Keratinocyte (primary cell): ENCODE measurements around the gene PIPOX. TPM values are rescaled to one million over a fixed set of nuclear protein-coding genes. Genes with fewer than 3 reads are reported as not detected.

Experiments used
- DNase-seq: peaks from one replicate; pipeline ENCODE4 v3.0.0-alpha.2; 2011; ENCODE audit warnings: low read depth, missing footprints, low spot score
- FAIRE-seq: peaks from 2 replicates; lab custom pipeline; 2011; peaks lifted over from hg19 to GRCh38; lab: Jason Lieb, UNC
- H2AFZ ChIP-seq: 2 replicates; pipeline ENCODE4 v1.6.0; 2012; ENCODE audit warnings: low read length, control low read depth, inconsistent platforms; ENCODE audit not compliant: control insufficient read depth
- H3K27ac ChIP-seq: 2 replicates; pipeline ENCODE4 v1.5.1; 2011; ENCODE audit warnings: low read length; ENCODE audit not compliant: control insufficient read depth, insufficient read depth
- H3K27me3 ChIP-seq: 3 replicates; pipeline ENCODE4 v1.6.0; 2011; ENCODE audit warnings: low read length; ENCODE audit not compliant: control insufficient read depth, insufficient read depth; ENCODE audit errors: extremely low read depth
- H3K36me3 ChIP-seq, 2 experiments: 2 replicates in 1 of 2; 3 replicates in 1 of 2; pipeline ENCODE4 v1.5.1; 2011; ENCODE audit warnings: low read length in 2 of 2, mild to moderate bottlenecking in 1 of 2; ENCODE audit not compliant: control insufficient read depth in 2 of 2, insufficient read depth in 2 of 2; ENCODE audit errors: extremely low read depth in 1 of 2
- H3K4me1 ChIP-seq: 3 replicates; pipeline ENCODE4 v1.5.1; 2011; ENCODE audit warnings: low read length; ENCODE audit not compliant: control insufficient read depth, insufficient read depth; ENCODE audit errors: extremely low read depth
- H3K4me2 ChIP-seq: 3 replicates; pipeline ENCODE4 v1.6.0; 2011; ENCODE audit warnings: low read depth, low read length; ENCODE audit not compliant: control insufficient read depth, insufficient read depth; ENCODE audit errors: extremely low read depth
- H3K4me3 ChIP-seq, 3 experiments: fragments of 200-600 bp in 1 of 3; sonication (generic) in 1 of 3; 2 replicates in 2 of 3; 3 replicates in 1 of 3; pipeline ENCODE4 v1.5.1; 2011 to 2016; ENCODE audit warnings: low read length in 3 of 3, mild to moderate bottlenecking in 3 of 3, control low read depth in 2 of 3, inconsistent platforms in 1 of 3, low read depth in 1 of 3, mixed read lengths in 1 of 3, mixed run types in 1 of 3, moderate library complexity in 1 of 3; ENCODE audit not compliant: control insufficient read depth in 2 of 3, insufficient read depth in 2 of 3; ENCODE audit errors: extremely low read depth in 1 of 3
- H3K79me2 ChIP-seq: 2 replicates; pipeline ENCODE4 v1.6.0; 2012; ENCODE audit warnings: low read length; ENCODE audit not compliant: control insufficient read depth, insufficient read depth
- H3K9ac ChIP-seq: 3 replicates; pipeline ENCODE4 v1.6.0; 2011; ENCODE audit warnings: low read length; ENCODE audit not compliant: control insufficient read depth, insufficient read depth; ENCODE audit errors: extremely low read depth
- H3K9me1 ChIP-seq: 3 replicates; pipeline ENCODE4 v1.6.0; 2011; ENCODE audit warnings: low read length; ENCODE audit not compliant: control insufficient read depth, insufficient read depth; ENCODE audit errors: extremely low read depth
- H3K9me3 ChIP-seq: 2 replicates; pipeline ENCODE4 v1.5.1; 2012; ENCODE audit warnings: low read depth, low read length; ENCODE audit not compliant: control insufficient read depth
- H4K20me1 ChIP-seq: 3 replicates; pipeline ENCODE4 v1.6.0; 2011; ENCODE audit warnings: low read length; ENCODE audit not compliant: control insufficient read depth, insufficient read depth; ENCODE audit errors: extremely low read depth
- EZH2 ChIP-seq: IDR thresholded peaks from one replicate; pipeline ENCODE4 v1.6.1; 2012; ENCODE audit warnings: inconsistent platforms, mild to moderate bottlenecking, low read length, moderate library complexity
- dilution Hi-C: fragments of 300-500 bp; cut with MboI; formaldehyde crosslinking; loops from one replicate; pipeline ENCODE4 v1.7.0; 2020; ENCODE audit warnings: low sequenced_read_pairs; ENCODE audit not compliant: extremely low pct_ligation_motif_present
- polyA plus RNA-seq, 5 experiments: library from polyadenylated mRNA; depleted of rRNA in 3 of 5; stranded (reverse) in 3 of 5; stranded (forward) in 1 of 5; unstranded in 1 of 5; fragments of >200 nt; gene quantifications; 1 replicate in 1 of 5; 2 replicates in 3 of 5; 3 replicates in 1 of 5; pipeline versions ENCODE4 v1.2.1 to v1.2.3, GENCODE V29; 2011 to 2012; ENCODE audit warnings: missing spikeins in 2 of 5, low read depth in 1 of 5, low replicate concordance in 1 of 5
- TF ChIP-seq, protein P1 (sequence below), 3 experiments: IDR thresholded peaks in 1 of 3; conservative IDR thresholded peaks in 1 of 3; optimal IDR thresholded peaks in 1 of 3; 2 replicates in 2 of 3; 3 replicates in 1 of 3; pipeline versions ENCODE3 to v1.5.1; 2011; ENCODE audit warnings: low read length in 3 of 3, mild to moderate bottlenecking in 3 of 3, moderate library complexity in 2 of 3, control low read depth in 1 of 3, inconsistent platforms in 1 of 3; ENCODE audit not compliant: insufficient read depth in 2 of 3; ENCODE audit errors: extremely low read depth in 1 of 3

Gene PIPOX
- polyA plus RNA-seq, 1 donor (not counting 4 experiments of a cell fraction or from before 2014, with no cell fraction given): not detected

DNA sequence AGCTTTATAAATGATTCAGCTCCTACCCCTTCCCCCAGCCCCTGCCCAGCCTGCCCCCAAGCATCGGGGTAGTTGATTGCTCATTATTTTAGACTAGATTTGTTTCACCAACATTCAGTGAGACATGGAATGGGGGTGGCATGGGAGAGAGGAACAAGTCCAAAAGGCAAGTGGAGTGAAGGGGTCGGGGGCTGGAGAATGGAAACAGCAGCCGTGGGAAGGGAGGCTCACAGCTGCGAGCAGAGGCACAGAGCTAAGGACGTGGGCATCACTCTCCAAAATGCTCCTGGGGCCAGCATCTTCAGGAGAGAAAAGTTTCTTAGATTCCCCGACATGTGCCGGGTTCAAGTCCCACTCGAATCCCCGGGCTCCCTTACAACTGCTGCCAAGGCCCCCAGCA lies 19.3 kb downstream of the PIPOX start:
- dilution Hi-C loops: no loop called here
- Histone ChIP-seq H3K9me3 (no peaks in the 10 kb centered on the region), H3K4me3 (no peak overlapping the region), H3K9me1 (no peaks in the 10 kb centered on the region), H3K4me1 (no peaks in the 10 kb centered on the region), H4K20me1 (peaks cover 2% of the 10 kb centered on the region), H3K79me2 (no peaks in the 10 kb centered on the region), H3K27me3 (peaks cover 24% of the 10 kb centered on the region), H3K27ac (no peak overlapping the region), H3K36me3 (no peaks in the 10 kb centered on the region), H3K4me2 (no peak overlapping the region), H3K9ac (no peak overlapping the region), H2AFZ (no peak overlapping the region)
- DNase-seq (no peak), FAIRE-seq (no peak)
- TF ChIP-seq, protein P1, sequence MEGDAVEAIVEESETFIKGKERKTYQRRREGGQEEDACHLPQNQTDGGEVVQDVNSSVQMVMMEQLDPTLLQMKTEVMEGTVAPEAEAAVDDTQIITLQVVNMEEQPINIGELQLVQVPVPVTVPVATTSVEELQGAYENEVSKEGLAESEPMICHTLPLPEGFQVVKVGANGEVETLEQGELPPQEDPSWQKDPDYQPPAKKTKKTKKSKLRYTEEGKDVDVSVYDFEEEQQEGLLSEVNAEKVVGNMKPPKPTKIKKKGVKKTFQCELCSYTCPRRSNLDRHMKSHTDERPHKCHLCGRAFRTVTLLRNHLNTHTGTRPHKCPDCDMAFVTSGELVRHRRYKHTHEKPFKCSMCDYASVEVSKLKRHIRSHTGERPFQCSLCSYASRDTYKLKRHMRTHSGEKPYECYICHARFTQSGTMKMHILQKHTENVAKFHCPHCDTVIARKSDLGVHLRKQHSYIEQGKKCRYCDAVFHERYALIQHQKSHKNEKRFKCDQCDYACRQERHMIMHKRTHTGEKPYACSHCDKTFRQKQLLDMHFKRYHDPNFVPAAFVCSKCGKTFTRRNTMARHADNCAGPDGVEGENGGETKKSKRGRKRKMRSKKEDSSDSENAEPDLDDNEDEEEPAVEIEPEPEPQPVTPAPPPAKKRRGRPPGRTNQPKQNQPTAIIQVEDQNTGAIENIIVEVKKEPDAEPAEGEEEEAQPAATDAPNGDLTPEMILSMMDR (optimal IDR thresholded peaks at IDR 0.05 in 1 of 3, IDR thresholded peaks at IDR 0.05 in 1 of 3, conservative IDR thresholded peaks at IDR 0.05 in 1 of 3; ENCODE audit: extremely low read depth in 1 of 3, insufficient read depth in 2 of 3, low read length in 3 of 3): no peak
- TF ChIP-seq EZH2: no peak

DNA sequence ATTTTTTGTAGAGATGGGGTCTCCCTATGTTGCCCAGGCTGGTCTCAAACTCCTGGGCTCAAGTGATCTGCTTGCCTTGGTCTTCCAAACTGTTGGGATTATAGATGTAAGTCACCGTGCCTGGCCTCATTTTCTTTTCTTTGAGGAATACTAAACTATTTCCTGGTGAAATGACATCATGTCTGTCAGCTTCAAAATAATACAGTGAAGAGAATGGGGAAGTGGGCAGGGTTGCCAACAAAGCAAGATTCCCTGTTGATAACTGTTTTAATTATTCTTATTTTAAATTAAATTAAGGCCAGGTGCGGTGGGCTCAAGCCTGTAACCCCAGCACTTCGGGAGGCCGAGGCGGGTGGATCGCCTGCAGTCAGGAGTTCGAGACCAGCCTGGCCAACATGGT lies 21.1 kb downstream of the PIPOX start:
- Histone ChIP-seq H2AFZ (no peak overlapping the region), H3K9me1 (no peaks in the 10 kb centered on the region), H3K27me3 (peaks cover 27% of the 10 kb centered on the region), H3K9ac (no peak overlapping the region), H3K27ac (no peak overlapping the region), H4K20me1 (no peaks in the 10 kb centered on the region), H3K9me3 (no peaks in the 10 kb centered on the region), H3K4me3 (no peak overlapping the region), H3K79me2 (no peaks in the 10 kb centered on the region), H3K4me2 (no peak overlapping the region), H3K4me1 (no peaks in the 10 kb centered on the region), H3K36me3 (no peaks in the 10 kb centered on the region)
- DNase-seq (no peak), FAIRE-seq (no peak)
- TF ChIP-seq, protein P1 (optimal IDR thresholded peaks at IDR 0.05 in 1 of 3, IDR thresholded peaks at IDR 0.05 in 1 of 3, conservative IDR thresholded peaks at IDR 0.05 in 1 of 3; ENCODE audit: extremely low read depth in 1 of 3, insufficient read depth in 2 of 3, low read length in 3 of 3): no peak
- no peak for TF ChIP-seq EZH2
- dilution Hi-C loops: no loop called here
